PC-3 (cell line): ENCODE results near the gene PHEX. TPM values are rescaled to one million over a fixed set of nuclear protein-coding genes. Genes with fewer than 3 reads are reported as not detected.

Experiments
- ATAC-seq: fragments of 200-7000 bp; cut with Tn5 transposase; 2 replicates; pipeline ENCODE4 v1.9.1; 2020; ENCODE audit warnings: mild to moderate bottlenecking, moderate library complexity
- BruUV-seq: library from RNA; stranded (reverse); fragments of 400-500 nt; replicated peaks from 2 replicates; lab custom pipeline; 2021; lab: Mats Ljungman, UMichigan
- CTCF ChIA-PET: fragments of 300-600 bp; sonication (Branson Sonifier 250); formaldehyde crosslinking; loops from one replicate; lab custom pipeline; 2022; ENCODE audit warnings: antibody characterized with exemption; lab: Charles Lee
- POLR2A ChIA-PET: fragments of 300-600 bp; sonication (Branson Sonifier 250); formaldehyde crosslinking; loops from one replicate; lab custom pipeline; 2022; ENCODE audit warnings: antibody characterized with exemption; ENCODE audit not compliant: unreplicated experiment; lab: Charles Lee
- DNase-seq: peaks from one replicate; pipeline ENCODE4 v3.0.0-alpha.2; 2015
- H2AFZ ChIP-seq: fragments of 300-600 bp; sonication (generic); 2 replicates; pipeline ENCODE4 v1.6.0; 2016; ENCODE audit warnings: antibody characterized with exemption, low read length
- H3F3A ChIP-seq: fragments of 300-600 bp; sonication (generic); one replicate; pipeline ENCODE4 v1.6.0; 2017; ENCODE audit warnings: antibody characterized with exemption, low read length, control low read depth, mild to moderate bottlenecking; ENCODE audit not compliant: unreplicated experiment
- H3K27ac ChIP-seq: fragments of 300-600 bp; sonication (generic); 2 replicates; pipeline ENCODE4 v1.5.1; 2016; ENCODE audit warnings: mild to moderate bottlenecking, low read length
- H3K27me3 ChIP-seq: fragments of 300-600 bp; sonication (generic); 2 replicates; pipeline ENCODE4 v1.6.1; 2016; ENCODE audit warnings: low read length, mixed read lengths
- H3K36me3 ChIP-seq: fragments of 300-600 bp; sonication (generic); 2 replicates; pipeline ENCODE4 v1.6.1; 2016; ENCODE audit warnings: low read depth, mixed run types, low read length, mixed read lengths
- H3K4me1 ChIP-seq: fragments of 300-600 bp; sonication (generic); 2 replicates; pipeline ENCODE4 v1.5.1; 2016; ENCODE audit warnings: low read length; ENCODE audit not compliant: insufficient read depth
- H3K4me2 ChIP-seq: fragments of 300-600 bp; sonication (generic); 2 replicates; pipeline ENCODE4 v1.6.0; 2016; ENCODE audit warnings: low read length
- H3K4me3 ChIP-seq: fragments of 300-600 bp; sonication (generic); 2 replicates; pipeline ENCODE4 v1.5.1; 2016; ENCODE audit warnings: mild to moderate bottlenecking, low read length, mixed read lengths
- H3K79me2 ChIP-seq: fragments of 300-600 bp; sonication (generic); 2 replicates; pipeline ENCODE4 v1.6.1; 2017; ENCODE audit warnings: low read length, mixed read lengths
- H3K9ac ChIP-seq: fragments of 300-600 bp; sonication (generic); 2 replicates; pipeline ENCODE4 v1.6.0; 2016; ENCODE audit warnings: mild to moderate bottlenecking, low read length
- H3K9me2 ChIP-seq: fragments of 300-600 bp; sonication (generic); replicated peaks from 2 replicates; pipeline ENCODE4 v1.6.1; 2016; ENCODE audit warnings: mixed run types, low read length, mixed read lengths
- H3K9me3 ChIP-seq: fragments of 300-600 bp; sonication (generic); 2 replicates; pipeline ENCODE4 v1.6.1; 2016; ENCODE audit warnings: low read length, mixed read lengths
- H4K20me1 ChIP-seq: fragments of 300-600 bp; sonication (generic); 2 replicates; pipeline ENCODE4 v1.6.1; 2016; ENCODE audit warnings: low read length, mixed read lengths
- CTCF ChIP-seq: fragments of 300-600 bp; sonication (generic); conservative IDR thresholded peaks from 2 replicates; pipeline ENCODE4 v1.5.1; 2017; ENCODE audit warnings: antibody characterized with exemption, low read depth, mild to moderate bottlenecking, low read length
- EZH2 ChIP-seq: fragments of 300-600 bp; sonication (generic); IDR thresholded peaks from one replicate; pipeline ENCODE4 v1.6.1; 2017; ENCODE audit warnings: antibody characterized with exemption, mild to moderate bottlenecking, low read length; ENCODE audit not compliant: unreplicated experiment
- EZH2phosphoT487 ChIP-seq: fragments of 300-600 bp; sonication (generic); IDR thresholded peaks from 2 replicates; pipeline ENCODE4 v1.6.1; 2018; ENCODE audit warnings: mild to moderate bottlenecking, antibody characterized with exemption, low read length, borderline replicate concordance
- intact Hi-C: fragments of 100-400 bp; cut with micrococcal nuclease; formaldehyde crosslinking; loops from 2 replicates; pipeline ENCODE4 v1.9.0; 2023
- total RNA-seq: library from RNA; depleted of rRNA; stranded (reverse); fragments of >200 nt; gene quantifications from 2 replicates; pipeline ENCODE4 v1.2.3, GENCODE V29; 2014

PHEX gene
- total RNA-seq, 1 experiment from 2014 or later, result 0.62 TPM

GRCh38 chrX:22037225-22037624 is 5.1 kb downstream of the PHEX start:
- TF ChIP-seq EZH2phosphoT487 (no peak), EZH2 (no peak), CTCF (no peak)
- ATAC-seq, result no peak
- no peak overlapping the region for H2AFZ ChIP-seq
- no peaks in the 10 kb centered on the region for H3K9me3 ChIP-seq
- H3F3A ChIP-seq, result no peaks in the 10 kb centered on the region
- H3K9ac ChIP-seq, result no peak overlapping the region
- intact Hi-C loops, result no loop called here
- no peak overlapping the region for H3K4me3 ChIP-seq
- H4K20me1 ChIP-seq, result no peaks in the 10 kb centered on the region
- POLR2A ChIA-PET, result no interaction called here
- H3K36me3 ChIP-seq, result no peaks in the 10 kb centered on the region
- CTCF ChIA-PET, result interaction anchor here (0.6 kb wide), 1 partner anchor 52 kb away, joined by 4 read pairs; no protein-coding TSS in a partner anchor
- no TSS peak for BruUV-seq
- no peak overlapping the region for H3K4me2 ChIP-seq
- H3K27me3 ChIP-seq, result no peaks in the 10 kb centered on the region
- DNase-seq, result no peak
- no peaks in the 10 kb centered on the region for H3K79me2 ChIP-seq
- no peak overlapping the region for H3K27ac ChIP-seq
- no peaks in the 10 kb centered on the region for H3K4me1 ChIP-seq
- no peaks in the 10 kb centered on the region for H3K9me2 ChIP-seq

- Histone ChIP-seq H3F3A (no peaks in the 10 kb centered on the region), H3K79me2 (no peaks in the 10 kb centered on the region), H3K4me2 (no peak overlapping the region), H3K9me2 (no peaks in the 10 kb centered on the region), H3K9me3 (no peaks in the 10 kb centered on the region), H3K4me1 (no peaks in the 10 kb centered on the region), H3K9ac (no peak overlapping the region), H2AFZ (no peak overlapping the region), H3K27me3 (no peaks in the 10 kb centered on the region), H3K4me3 (no peak overlapping the region), H4K20me1 (no peaks in the 10 kb centered on the region), H3K36me3 (no peaks in the 10 kb centered on the region), H3K27ac (no peak overlapping the region)
- ATAC-seq, result no peak
- intact Hi-C loops, result no loop called here
- BruUV-seq, result no TSS peak
- CTCF ChIA-PET, result interaction anchor here (0.6 kb wide), 1 partner anchor 52 kb away, joined by 4 read pairs; no protein-coding TSS in a partner anchor
- TF ChIP-seq EZH2phosphoT487 (no peak), EZH2 (no peak), CTCF (no peak)
- DNase-seq, result no peak
- POLR2A ChIA-PET, result no interaction called here
Observed at GRCh38 chrX:22037911-22038537, 5.9 kb downstream of the PHEX start.

DNA sequence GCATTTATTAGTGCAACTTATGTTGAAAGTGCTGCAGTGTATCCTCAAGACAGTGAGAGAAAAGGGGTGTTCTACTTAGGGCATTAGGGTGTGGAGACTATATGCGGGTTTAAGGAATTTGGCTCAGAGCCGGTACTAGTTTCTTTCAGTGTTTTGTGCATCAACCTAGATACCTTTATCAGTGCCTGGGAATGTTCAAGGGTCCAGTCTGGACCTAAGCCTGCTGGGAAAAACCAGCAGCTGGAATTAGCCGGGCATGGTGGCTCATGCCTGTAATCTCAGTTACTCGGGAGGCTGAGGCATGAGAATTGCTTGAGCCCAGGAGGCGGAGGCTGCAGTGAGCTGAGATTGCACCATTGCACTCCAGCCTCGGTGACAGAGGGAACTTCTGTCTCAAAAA is 7.4 kb downstream of the PHEX start:
- ATAC-seq (no peak), DNase-seq (no peak)
- H3K79me2 ChIP-seq, result no peaks in the 10 kb centered on the region
- no peaks in the 10 kb centered on the region for H3K36me3 ChIP-seq
- H3K4me3 ChIP-seq, result no peak overlapping the region
- intact Hi-C loops, result no loop called here
- H3K9me3 ChIP-seq, result no peaks in the 10 kb centered on the region
- H3K27ac ChIP-seq, result no peak overlapping the region
- no peaks in the 10 kb centered on the region for H3K9me2 ChIP-seq
- no peaks in the 10 kb centered on the region for H3K27me3 ChIP-seq
- ChIA-PET CTCF (no interaction called here), POLR2A (no interaction called here)
- no peak overlapping the region for H3K4me2 ChIP-seq
- no TSS peak for BruUV-seq
- no peaks in the 10 kb centered on the region for H3F3A ChIP-seq
- H3K9ac ChIP-seq, result no peak overlapping the region
- H2AFZ ChIP-seq, result no peak overlapping the region
- no peaks in the 10 kb centered on the region for H4K20me1 ChIP-seq
- H3K4me1 ChIP-seq, result no peaks in the 10 kb centered on the region
- TF ChIP-seq EZH2, result no peak
- TF ChIP-seq EZH2phosphoT487, result no peak
- no peak for TF ChIP-seq CTCF
